Peyer's patch (tissue), 4 donors: Measurements from ENCODE around the gene RBM12.

ENCODE experiments used
- POLR2A ChIP-seq, 2 donors: fragments of 450-650 bp; IDR thresholded peaks; one replicate each; pipeline ENCODE4 v1.5.1; 2017; ENCODE audit warnings: antibody characterized with exemption in 2 of 2, mild to moderate bottlenecking in 2 of 2, moderate library complexity in 2 of 2
- TF ChIP-seq, protein P1 (sequence below), 6 experiments: fragments of 450-650 bp in 4 of 6; fragments of 200-600 bp in 2 of 6; sonication (generic) in 1 of 6; IDR thresholded peaks; one replicate each; pipeline ENCODE4 v1.5.1; 2017 to 2019; ENCODE audit warnings: antibody characterized with exemption in 6 of 6, mild to moderate bottlenecking in 3 of 6, moderate library complexity in 1 of 6

DNA sequence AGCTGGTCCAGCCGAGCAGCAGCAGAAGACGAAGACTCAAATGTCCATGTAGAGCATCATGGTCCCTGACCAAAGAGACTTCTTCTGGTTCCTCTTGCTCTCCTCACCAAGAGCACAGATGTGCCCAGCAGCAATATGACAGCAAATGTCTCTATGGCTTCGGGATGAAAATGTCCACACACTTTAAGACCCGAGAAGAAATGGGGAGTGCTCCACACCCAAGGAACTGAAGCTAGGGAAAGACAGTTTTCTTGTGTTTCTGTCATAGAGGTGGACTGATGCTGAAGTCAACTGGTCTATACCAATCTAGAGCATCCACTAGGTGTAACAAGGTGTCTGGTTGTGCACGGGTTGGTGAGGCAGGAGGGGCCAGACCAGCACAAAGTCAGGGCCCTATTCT, 4.5 kb upstream of the RBM12 start:
- TF ChIP-seq POLR2A (IDR thresholded peaks at IDR 0.05) = no peak
- TF ChIP-seq, protein P1, sequence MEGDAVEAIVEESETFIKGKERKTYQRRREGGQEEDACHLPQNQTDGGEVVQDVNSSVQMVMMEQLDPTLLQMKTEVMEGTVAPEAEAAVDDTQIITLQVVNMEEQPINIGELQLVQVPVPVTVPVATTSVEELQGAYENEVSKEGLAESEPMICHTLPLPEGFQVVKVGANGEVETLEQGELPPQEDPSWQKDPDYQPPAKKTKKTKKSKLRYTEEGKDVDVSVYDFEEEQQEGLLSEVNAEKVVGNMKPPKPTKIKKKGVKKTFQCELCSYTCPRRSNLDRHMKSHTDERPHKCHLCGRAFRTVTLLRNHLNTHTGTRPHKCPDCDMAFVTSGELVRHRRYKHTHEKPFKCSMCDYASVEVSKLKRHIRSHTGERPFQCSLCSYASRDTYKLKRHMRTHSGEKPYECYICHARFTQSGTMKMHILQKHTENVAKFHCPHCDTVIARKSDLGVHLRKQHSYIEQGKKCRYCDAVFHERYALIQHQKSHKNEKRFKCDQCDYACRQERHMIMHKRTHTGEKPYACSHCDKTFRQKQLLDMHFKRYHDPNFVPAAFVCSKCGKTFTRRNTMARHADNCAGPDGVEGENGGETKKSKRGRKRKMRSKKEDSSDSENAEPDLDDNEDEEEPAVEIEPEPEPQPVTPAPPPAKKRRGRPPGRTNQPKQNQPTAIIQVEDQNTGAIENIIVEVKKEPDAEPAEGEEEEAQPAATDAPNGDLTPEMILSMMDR (IDR thresholded peaks at IDR 0.05) = no peak
